D721Med (cell line): ENCODE results near the gene EFNB2.

Experiments
- DNase-seq: peaks from one replicate; pipeline ENCODE4 v3.0.0; 2011; ENCODE audit warnings: low spot score; ENCODE audit not compliant: insufficient read length
- FAIRE-seq: peaks from 2 replicates; lab custom pipeline; 2011; peaks lifted over from hg19 to GRCh38; lab: Jason Lieb, UNC
- TF ChIP-seq, protein P1 (sequence below): IDR thresholded peaks from 2 replicates; pipeline ENCODE4 v1.5.1; 2012; ENCODE audit warnings: mild to moderate bottlenecking, control low read depth; ENCODE audit not compliant: insufficient read depth; ENCODE audit errors: missing control alignments

Gene EFNB2

DNA sequence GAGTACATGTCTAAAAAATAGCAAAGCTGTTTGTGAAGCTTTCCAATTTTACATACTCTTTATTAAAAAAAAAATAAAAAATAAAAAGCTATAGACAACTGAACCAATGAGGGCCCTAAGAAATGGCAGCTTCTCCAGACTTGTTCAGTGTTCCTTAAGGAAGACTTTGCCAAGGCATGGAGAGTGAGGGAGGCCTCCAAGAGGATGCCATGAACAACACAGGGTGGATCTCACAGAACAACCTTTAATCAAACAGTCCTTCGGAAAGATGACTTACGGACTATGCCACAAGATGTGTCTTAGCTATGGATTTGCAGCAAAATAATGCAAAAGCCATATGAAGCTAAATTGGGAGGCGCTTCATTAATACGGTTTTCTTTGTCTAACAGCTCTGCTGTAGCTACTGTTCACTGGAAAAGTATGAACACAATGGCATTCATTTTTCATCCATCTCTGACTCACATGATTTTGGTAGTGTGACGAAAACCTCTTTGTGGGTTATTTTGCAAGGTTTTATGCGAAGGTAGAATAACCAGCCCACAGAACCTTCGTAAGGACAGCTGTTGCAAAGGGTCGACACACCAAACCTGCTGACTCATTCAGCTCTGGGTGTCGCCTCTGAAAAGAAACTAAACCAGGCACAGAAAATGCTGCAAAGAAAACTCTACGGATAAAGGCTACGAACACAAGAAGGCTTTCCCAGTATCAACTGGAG lies 27.7 kb downstream of the EFNB2 start:
- TF ChIP-seq, protein P1, sequence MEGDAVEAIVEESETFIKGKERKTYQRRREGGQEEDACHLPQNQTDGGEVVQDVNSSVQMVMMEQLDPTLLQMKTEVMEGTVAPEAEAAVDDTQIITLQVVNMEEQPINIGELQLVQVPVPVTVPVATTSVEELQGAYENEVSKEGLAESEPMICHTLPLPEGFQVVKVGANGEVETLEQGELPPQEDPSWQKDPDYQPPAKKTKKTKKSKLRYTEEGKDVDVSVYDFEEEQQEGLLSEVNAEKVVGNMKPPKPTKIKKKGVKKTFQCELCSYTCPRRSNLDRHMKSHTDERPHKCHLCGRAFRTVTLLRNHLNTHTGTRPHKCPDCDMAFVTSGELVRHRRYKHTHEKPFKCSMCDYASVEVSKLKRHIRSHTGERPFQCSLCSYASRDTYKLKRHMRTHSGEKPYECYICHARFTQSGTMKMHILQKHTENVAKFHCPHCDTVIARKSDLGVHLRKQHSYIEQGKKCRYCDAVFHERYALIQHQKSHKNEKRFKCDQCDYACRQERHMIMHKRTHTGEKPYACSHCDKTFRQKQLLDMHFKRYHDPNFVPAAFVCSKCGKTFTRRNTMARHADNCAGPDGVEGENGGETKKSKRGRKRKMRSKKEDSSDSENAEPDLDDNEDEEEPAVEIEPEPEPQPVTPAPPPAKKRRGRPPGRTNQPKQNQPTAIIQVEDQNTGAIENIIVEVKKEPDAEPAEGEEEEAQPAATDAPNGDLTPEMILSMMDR: no peak
- no peak for DNase-seq
- no peak for FAIRE-seq

DNA sequence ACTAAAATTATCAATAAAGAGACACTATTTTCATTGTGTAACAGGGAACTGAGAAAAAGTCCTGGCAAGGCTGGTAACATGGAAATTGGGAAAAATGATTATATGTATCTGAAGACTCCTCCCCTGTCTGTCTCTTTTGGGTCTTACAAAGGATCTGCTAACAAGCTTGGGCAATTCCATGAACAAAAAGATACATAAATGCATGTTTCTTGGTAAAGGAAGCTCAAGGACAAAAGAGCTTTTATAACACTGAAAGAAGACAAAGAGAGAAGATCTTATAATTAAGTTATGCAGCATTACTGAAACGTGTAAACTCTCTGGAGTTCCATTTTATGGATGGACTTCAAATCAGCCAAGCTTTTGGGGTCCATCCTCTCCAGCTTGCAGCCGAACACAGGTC lies 29.2 kb downstream of the EFNB2 start:
- DNase-seq (no peak), FAIRE-seq (no peak)
- TF ChIP-seq, protein P1: no peak

DNA sequence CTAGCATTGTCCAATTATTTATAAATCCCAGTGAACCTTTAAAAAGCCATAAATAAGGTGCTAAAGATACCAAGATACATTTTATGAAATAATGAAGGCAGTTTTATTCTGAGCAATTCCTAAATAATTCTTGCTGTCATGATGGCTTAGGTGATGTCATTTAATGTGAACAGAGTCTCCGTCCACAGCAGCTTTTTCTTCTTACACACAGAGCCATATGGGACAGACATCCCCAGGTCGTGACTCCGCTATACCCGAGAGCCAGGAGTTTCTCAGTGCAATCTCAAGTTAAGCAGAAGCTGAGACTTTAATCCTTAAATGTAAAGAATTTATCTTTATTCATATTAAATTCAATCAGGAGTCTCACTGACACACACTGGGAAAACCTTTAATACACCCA lies 29.7 kb downstream of the EFNB2 start:
- TF ChIP-seq, protein P1: no peak
- FAIRE-seq: no peak
- DNase-seq: no peak

DNA sequence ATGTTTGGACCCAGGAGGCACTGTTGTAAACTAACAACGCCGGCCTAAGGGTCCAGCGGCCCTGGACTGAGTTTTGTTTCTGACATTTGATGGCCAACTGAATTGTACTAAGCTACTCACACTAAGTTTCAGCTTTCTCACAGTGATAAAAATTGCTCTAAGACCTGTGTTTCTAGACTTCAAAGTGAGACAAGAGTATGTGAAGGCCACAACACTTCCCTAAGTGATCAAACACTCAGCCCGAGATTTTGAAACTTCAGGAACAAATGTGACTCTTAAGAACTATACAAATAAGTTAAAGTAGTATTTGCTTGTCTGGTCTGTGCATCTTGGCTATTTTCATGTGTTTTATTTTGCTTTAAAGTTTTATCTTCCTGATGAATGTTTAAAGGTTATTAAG lies 30.2 kb downstream of the EFNB2 start:
- FAIRE-seq: no peak
- TF ChIP-seq, protein P1: no peak
- DNase-seq: no peak

DNA sequence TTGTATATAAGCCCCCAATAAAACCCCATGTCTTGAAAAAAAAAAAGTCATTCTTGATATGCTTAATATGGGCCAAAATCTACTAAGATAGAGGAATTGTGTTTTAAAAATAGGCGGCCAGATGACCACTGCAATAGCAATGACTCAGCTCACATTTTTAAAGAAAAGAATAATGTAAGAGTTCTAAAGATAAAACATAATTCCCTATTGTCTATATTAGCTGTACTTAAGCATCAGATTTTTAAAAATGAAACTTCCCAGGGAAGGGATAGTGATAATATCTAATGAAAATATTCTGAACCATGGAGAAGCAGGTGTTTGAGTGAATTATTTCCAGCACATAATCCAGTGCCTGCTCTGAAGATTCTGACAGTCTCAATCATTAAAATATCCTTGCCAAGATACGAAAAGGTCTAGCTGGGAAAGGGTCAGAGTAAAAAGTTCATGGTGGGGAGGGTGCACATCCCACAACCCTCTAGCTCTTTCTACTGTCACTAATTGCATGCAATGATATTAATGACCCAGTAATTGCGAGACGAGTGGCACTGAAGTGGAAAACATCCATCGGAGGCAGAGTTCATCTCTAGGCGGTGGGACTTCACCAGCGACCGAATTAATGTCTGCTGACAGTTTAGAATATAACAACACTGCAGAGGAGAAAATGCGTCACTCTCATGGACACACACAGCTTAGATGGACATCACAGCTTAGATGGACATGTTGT lies 31.6 kb downstream of the EFNB2 start:
- TF ChIP-seq, protein P1: no peak
- FAIRE-seq: no peak
- DNase-seq: no peak

DNA sequence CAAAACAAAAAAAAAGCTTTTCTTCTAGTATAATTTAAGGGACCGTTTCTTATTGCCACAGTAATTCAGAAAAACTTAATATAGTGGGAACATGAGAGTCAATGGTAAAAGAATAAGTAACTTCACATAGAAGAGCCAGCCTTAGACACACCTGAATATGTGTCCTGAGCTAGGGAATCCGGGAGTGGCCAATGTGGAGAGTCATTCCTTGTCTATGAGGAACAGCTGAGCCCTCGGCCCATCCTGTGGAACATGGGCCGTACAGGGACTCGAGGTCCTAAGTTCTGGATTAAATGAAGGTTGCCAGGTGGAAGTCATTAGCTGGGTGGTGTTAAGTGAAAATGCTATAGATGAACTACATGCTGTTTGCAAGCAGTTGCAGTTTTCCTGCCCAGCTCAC lies 32.2 kb downstream of the EFNB2 start:
- DNase-seq: no peak
- TF ChIP-seq, protein P1: no peak
- FAIRE-seq: no peak

DNA sequence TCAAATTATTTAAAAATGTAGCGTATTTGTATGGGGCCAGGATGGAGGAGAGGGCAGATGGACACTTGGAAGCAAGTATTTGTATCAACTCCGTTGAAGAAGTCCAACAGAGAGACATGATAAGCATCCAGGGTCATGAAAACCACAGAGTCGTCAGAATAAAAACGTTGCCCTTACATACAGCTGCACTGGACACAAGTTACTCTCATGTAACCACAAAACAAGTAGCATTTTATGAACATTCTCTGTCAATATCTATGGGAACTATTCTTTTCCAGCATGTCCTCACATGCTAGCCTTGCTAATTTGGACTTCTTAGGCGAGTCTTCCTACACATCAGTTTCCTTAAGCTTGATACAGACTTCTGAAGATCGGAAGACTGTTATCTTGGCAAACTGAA lies 35.0 kb downstream of the EFNB2 start:
- TF ChIP-seq, protein P1: no peak
- DNase-seq (no peak), FAIRE-seq (no peak)
